SK-N-SH (cell line): ENCODE measurements around the gene CHIC2. TPM values are rescaled to one million over a fixed set of nuclear protein-coding genes. Genes with fewer than 3 reads are reported as not detected.

Experiments
- CTCF ChIA-PET: fragments of 300-600, 350-600 bp; formaldehyde crosslinking; extraction: SDS; loops from one replicate; lab custom pipeline; 2021; lab: Yijun Ruan, JAX
- POLR2A ChIA-PET: fragments of 350-600 bp; sonication (Branson Sonifier 250); formaldehyde crosslinking; extraction: SDS; loops from one replicate; lab custom pipeline; 2020; ENCODE audit warnings: antibody characterized with exemption, inconsistent platforms; lab: Yijun Ruan, JAX
- DNase-seq: peaks from one replicate; pipeline ENCODE4 v3.0.0; 2012
- H2AFZ ChIP-seq: fragments of 200-600 bp; sonication (generic); 2 replicates; pipeline ENCODE4 v1.8.1; 2016; ENCODE audit warnings: antibody characterized with exemption, mild to moderate bottlenecking, low read depth
- H3F3A ChIP-seq: fragments of 200-600 bp; sonication (generic); replicated peaks from 2 replicates; pipeline ENCODE3; 2016; ENCODE audit warnings: antibody characterized with exemption, mild to moderate bottlenecking; ENCODE audit not compliant: insufficient read depth
- H3K27ac ChIP-seq, 2 experiments: fragments of 200-500 bp in 1 of 2; fragments of 200-600 bp in 1 of 2; sonication (Bioruptor generic) in 1 of 2; sonication (generic), shearing (Covaris generic) in 1 of 2; 2 replicates each; pipeline versions ENCODE4 v1.5.1 to v1.6.1; 2014 to 2016; ENCODE audit warnings: low read depth in 2 of 2, inconsistent platforms in 1 of 2, low read length in 1 of 2, mild to moderate bottlenecking in 1 of 2, mixed read lengths in 1 of 2
- H3K27me3 ChIP-seq: fragments of 200-600 bp; sonication (generic), shearing (Covaris generic); 2 replicates; pipeline ENCODE4 v1.6.1; 2016; ENCODE audit warnings: mixed run types; ENCODE audit not compliant: insufficient read depth
- H3K36me3 ChIP-seq, 2 experiments: fragments of 200-500 bp in 1 of 2; fragments of 200-600 bp in 1 of 2; sonication (Bioruptor generic) in 1 of 2; sonication (generic) in 1 of 2; replicated peaks in 1 of 2; 2 replicates each; pipeline versions ENCODE3 to v1.5.1; 2014 to 2016; ENCODE audit warnings: low read length in 1 of 2, mild to moderate bottlenecking in 1 of 2; ENCODE audit not compliant: insufficient read depth in 2 of 2, control insufficient read depth in 1 of 2
- H3K4me1 ChIP-seq, 2 experiments: fragments of 200-500 bp in 1 of 2; fragments of 200-600 bp in 1 of 2; sonication (Bioruptor generic) in 1 of 2; sonication (generic), shearing (Covaris generic) in 1 of 2; 2 replicates each; pipeline versions ENCODE4 v1.5.1 to v1.6.1; 2014 to 2016; ENCODE audit warnings: low read depth in 1 of 2, low read length in 1 of 2, mixed run types in 1 of 2; ENCODE audit not compliant: insufficient read depth in 2 of 2, control insufficient read depth in 1 of 2
- H3K4me2 ChIP-seq: fragments of 200-600 bp; sonication (generic), shearing (Covaris generic); 2 replicates; pipeline ENCODE4 v1.6.1; 2017; ENCODE audit warnings: mixed run types
- H3K4me3 ChIP-seq, 2 experiments: fragments of 200-500 bp in 1 of 2; fragments of 200-600 bp in 1 of 2; sonication (Bioruptor generic) in 1 of 2; sonication (generic), shearing (Covaris generic) in 1 of 2; 2 replicates each; pipeline versions ENCODE4 v1.5.1 to v1.8.1; 2014 to 2016; ENCODE audit warnings: low read depth in 2 of 2, inconsistent platforms in 1 of 2, low read length in 1 of 2, mild to moderate bottlenecking in 1 of 2, mixed read lengths in 1 of 2, moderate library complexity in 1 of 2
- H3K79me2 ChIP-seq: fragments of 200-600 bp; sonication (generic); 2 replicates; pipeline ENCODE4 v1.8.1; 2017; ENCODE audit warnings: mild to moderate bottlenecking; ENCODE audit not compliant: insufficient read depth
- H3K9ac ChIP-seq: fragments of 200-600 bp; sonication (generic); 2 replicates; pipeline ENCODE4 v1.6.1; 2017; ENCODE audit warnings: mixed run types
- H3K9me2 ChIP-seq: fragments of 200-600 bp; sonication (generic); 2 replicates; pipeline ENCODE4 v1.6.1; 2017; ENCODE audit warnings: mixed run types
- H3K9me3 ChIP-seq: fragments of 200-600 bp; sonication (generic); 2 replicates; pipeline ENCODE4 v1.6.1; 2017; ENCODE audit warnings: mixed run types, mild to moderate bottlenecking, moderate library complexity
- H4K20me1 ChIP-seq: fragments of 200-600 bp; sonication (generic); 2 replicates; pipeline ENCODE4 v1.6.1; 2017; ENCODE audit warnings: mild to moderate bottlenecking, mixed run types; ENCODE audit not compliant: insufficient read depth
- CTCF ChIP-seq: fragments of 200-600 bp; sonication (generic); IDR thresholded peaks from 2 replicates; pipeline ENCODE4 v1.6.1; 2017; ENCODE audit warnings: antibody characterized with exemption, mild to moderate bottlenecking, moderate library complexity
- EP300 ChIP-seq, 2 experiments: IDR thresholded peaks; 2 replicates each; pipeline versions ENCODE4 v1.4.0 to v1.6.1; 2012; ENCODE audit warnings: borderline replicate concordance in 1 of 2, low read depth in 1 of 2, low read length in 1 of 2
- FOXJ3 ChIP-seq: sonication (generic); formaldehyde crosslinking; IDR thresholded peaks from 2 replicates; pipeline ENCODE4 v1.5.1; 2020; ENCODE audit warnings: mild to moderate bottlenecking, missing genetic modification reagents
- GABPA ChIP-seq: IDR thresholded peaks from 2 replicates; pipeline ENCODE4 v1.4.0; 2012; ENCODE audit warnings: low read depth, mild to moderate bottlenecking
- JUND ChIP-seq: IDR thresholded peaks from 2 replicates; pipeline ENCODE4 v1.4.0; 2012
- MAX ChIP-seq: IDR thresholded peaks from 2 replicates; pipeline ENCODE4 v1.4.0; 2012; ENCODE audit warnings: low read depth
- MEF2A ChIP-seq: IDR thresholded peaks from 2 replicates; pipeline ENCODE4 v1.4.0; 2012; ENCODE audit warnings: low read depth, borderline replicate concordance
- MXI1 ChIP-seq: IDR thresholded peaks from 2 replicates; pipeline ENCODE4 v1.6.1; 2012; ENCODE audit warnings: mild to moderate bottlenecking, low read depth, low read length, improper control_type of control experiment
- NRF1 ChIP-seq: IDR thresholded peaks from 2 replicates; pipeline ENCODE4 v1.6.1; 2012; ENCODE audit warnings: low read depth, mild to moderate bottlenecking, low read length
- POLR2AphosphoS5 ChIP-seq: IDR thresholded peaks from 2 replicates; pipeline ENCODE4 v1.6.1; 2012; ENCODE audit warnings: low read depth, low read length
- RAD21 ChIP-seq: IDR thresholded peaks from 2 replicates; pipeline ENCODE4 v1.6.1; 2012; ENCODE audit warnings: mild to moderate bottlenecking, low read length
- RCOR1 ChIP-seq: fragments of 150-350 bp; IDR thresholded peaks from 2 replicates; pipeline ENCODE4 v1.6.1; 2017; ENCODE audit warnings: antibody characterized with exemption, low read length
- RFX5 ChIP-seq: IDR thresholded peaks from 2 replicates; pipeline ENCODE4 v1.6.1; 2012; ENCODE audit warnings: mild to moderate bottlenecking, improper control_type of control experiment, low read length
- SIN3A ChIP-seq: IDR thresholded peaks from 2 replicates; pipeline ENCODE4 v1.6.1; 2012; ENCODE audit warnings: low read depth, mild to moderate bottlenecking, low read length, moderate library complexity, borderline replicate concordance
- SMC3 ChIP-seq: IDR thresholded peaks from 2 replicates; pipeline ENCODE4 v1.6.1; 2012; ENCODE audit warnings: low read depth, low read length, improper control_type of control experiment
- TCF12 ChIP-seq: IDR thresholded peaks from 2 replicates; pipeline ENCODE4 v1.4.0; 2012
- USF2 ChIP-seq: fragments of 150-350 bp; IDR thresholded peaks from 2 replicates; pipeline ENCODE4 v1.6.1; 2017; ENCODE audit warnings: antibody characterized with exemption, low read length, low read depth, borderline replicate concordance
- ZBTB33 ChIP-seq: IDR thresholded peaks from 2 replicates; pipeline ENCODE4 v1.4.0; 2012; ENCODE audit warnings: low read depth, borderline replicate concordance
- WGBS: methylation state at CpG from one replicate; pipeline ENCODE4 v1.1.6; 2017; ENCODE audit warnings: low lambda C conversion rate; 5-methylcytosine and 5-hydroxymethylcytosine counted together
- polyA plus RNA-seq, 3 experiments: library from polyadenylated mRNA; depleted of rRNA; stranded (reverse); fragments of >200 nt; gene quantifications; 2 replicates each; pipeline ENCODE4 v1.2.3, GENCODE V29; 2012

The CHIC2 gene
- polyA plus RNA-seq, 1 of the 3 experiments (the other 2 are of a cell fraction): 26.8 TPM

- Histone ChIP-seq H3K4me1 (peaks cover 0 to 10% of the 10 kb centered on the region in 2 experiments; a peak in 2 of 4 replicates), H3K9ac (peak overlapping the region; percentile 33; the same call in 1 of the 2 replicates), H3K4me3 (peak overlapping the region; percentile 54 to 71), H4K20me1 (no peaks in the 10 kb centered on the region), H3K27ac (peak overlapping the region in 1 of 2 experiments; percentile 75; a peak in 2 of 4 replicates), H3K27me3 (peaks cover 9% of the 10 kb centered on the region; the same call in 1 of the 2 replicates), H3K36me3 (no peaks in the 10 kb centered on the region), H3K9me2 (no peaks in the 10 kb centered on the region), H3K9me3 (no peaks in the 10 kb centered on the region), H3F3A (no peaks in the 10 kb centered on the region), H2AFZ (peak overlapping the region; percentile 93), H3K79me2 (no peaks in the 10 kb centered on the region), H3K4me2 (peak overlapping the region; percentile 86)
- TF ChIP-seq USF2 (no peak), POLR2AphosphoS5 (peak; percentile 80; the same call in 1 of the 2 replicates), MAX (peak; percentile 70), MXI1 (peak; percentile 69), FOXJ3 (no peak), JUND (no peak), SMC3 (no peak), RFX5 (no peak), RAD21 (no peak), RCOR1 (0 out of 2 replicates have a peak, but pooled peaks have one; percentile 19), NRF1 (peak; percentile 98)
- POLR2A ChIA-PET: interaction anchor here (0.6 kb wide), 1 partner anchor 9 kb away, joined by 11 read pairs; no protein-coding TSS in a partner anchor
- CTCF ChIA-PET: no interaction called here
- DNase-seq: peak; percentile 89
- WGBS: 1% methylated on average over 45 of the region's 48 CpGs
These were observed 27.4 kb upstream of the CHIC2 start for GRCh38 chr4:54091637-54092404.

- Histone ChIP-seq H3K27ac (peak overlapping the region in 1 of 2 experiments; percentile 75; a peak in 1 of 4 replicates), H3K4me3 (peak overlapping the region; percentile 54 to 71), H3K4me2 (peak overlapping the region; percentile 86), H3K36me3 (no peaks in the 10 kb centered on the region), H3K4me1 (peaks cover 0 to 10% of the 10 kb centered on the region in 2 experiments; a peak in 2 of 4 replicates), H4K20me1 (no peaks in the 10 kb centered on the region), H3K79me2 (no peaks in the 10 kb centered on the region), H3K9me3 (no peaks in the 10 kb centered on the region), H3F3A (no peaks in the 10 kb centered on the region), H2AFZ (peak overlapping the region; percentile 93; the same call in 1 of the 2 replicates), H3K27me3 (peaks cover 1% of the 10 kb centered on the region; the same call in 1 of the 2 replicates), H3K9ac (peak overlapping the region; percentile 33; the same call in 1 of the 2 replicates), H3K9me2 (no peaks in the 10 kb centered on the region)
- ChIA-PET POLR2A (interaction anchor here (0.6 kb wide), 1 partner anchor 8 kb away, joined by 11 read pairs; no protein-coding TSS in a partner anchor), CTCF (no interaction called here)
- WGBS: 35% methylated on average over 19 of the region's 27 CpGs
- DNase-seq: peak; percentile 77
- no peak for TF ChIP-seq NRF1
- TF ChIP-seq GABPA: no peak
- TF ChIP-seq MEF2A: no peak
- TF ChIP-seq ZBTB33: no peak
- no peak for TF ChIP-seq RAD21
- TF ChIP-seq EP300 (IDR thresholded peaks at IDR 0.05; ENCODE audit: borderline replicate concordance in 1 of 2, low read depth in 1 of 2, low read length in 1 of 2): no peak
- TF ChIP-seq FOXJ3: no peak
- TF ChIP-seq TCF12: no peak
- TF ChIP-seq SIN3A: no peak
- no peak for TF ChIP-seq CTCF
These were observed 26.6 kb upstream of the CHIC2 start for GRCh38 chr4:54090804-54091623.
